Astrocyte (in vitro differentiated cells and primary cell): ENCODE results near the gene LMF1. TPM values are rescaled to one million over a fixed set of nuclear protein-coding genes. Genes with fewer than 3 reads are reported as not detected.

ENCODE experiments used
- DNase-seq: peaks from one replicate; pipeline ENCODE4 v3.0.0-alpha.2; 2010; ENCODE audit warnings: low read depth
- FAIRE-seq: peaks from 2 replicates; lab custom pipeline; 2011; peaks lifted over from hg19 to GRCh38; lab: Jason Lieb, UNC
- H2AFZ ChIP-seq: 2 replicates; pipeline ENCODE4 v1.6.0; 2012; ENCODE audit warnings: low read depth, low read length, inconsistent platforms
- H3K27ac ChIP-seq: 2 replicates; pipeline ENCODE4 v1.5.1; 2011; ENCODE audit warnings: low read depth, low read length, inconsistent platforms
- H3K27me3 ChIP-seq: 2 replicates; pipeline ENCODE4 v1.6.0; 2011; ENCODE audit warnings: low read length, inconsistent platforms; ENCODE audit not compliant: insufficient read depth
- H3K36me3 ChIP-seq: 2 replicates; pipeline ENCODE4 v1.5.1; 2011; ENCODE audit warnings: low read length, inconsistent platforms; ENCODE audit not compliant: insufficient read depth
- H3K4me1 ChIP-seq: 2 replicates; pipeline ENCODE4 v1.5.1; 2011; ENCODE audit warnings: low read length, inconsistent platforms; ENCODE audit not compliant: insufficient read depth
- H3K4me2 ChIP-seq: 2 replicates; pipeline ENCODE4 v1.6.0; 2012; ENCODE audit warnings: low read length, inconsistent platforms
- H3K4me3 ChIP-seq: 2 replicates; pipeline ENCODE4 v1.5.1; 2011; ENCODE audit warnings: low read depth, mild to moderate bottlenecking, low read length, inconsistent platforms; ENCODE audit not compliant: insufficient read depth
- H3K79me2 ChIP-seq: 2 replicates; pipeline ENCODE4 v1.6.0; 2012; ENCODE audit warnings: mild to moderate bottlenecking, low read length, inconsistent platforms; ENCODE audit not compliant: insufficient read depth
- H3K9ac ChIP-seq: 2 replicates; pipeline ENCODE4 v1.6.0; 2012; ENCODE audit warnings: mild to moderate bottlenecking, low read length, inconsistent platforms
- H3K9me3 ChIP-seq: 2 replicates; pipeline ENCODE4 v1.5.1; 2012; ENCODE audit warnings: low read depth, mild to moderate bottlenecking, low read length, inconsistent platforms; ENCODE audit not compliant: insufficient read depth
- H4K20me1 ChIP-seq: 2 replicates; pipeline ENCODE4 v1.6.0; 2012; ENCODE audit warnings: low read length, inconsistent platforms; ENCODE audit not compliant: insufficient read depth
- H3K27ac Mint-ChIP-seq: one replicate; pipeline ENCODE4 v1.8.0; 2021; ENCODE audit warnings: mild to moderate bottlenecking, mixed read lengths; ENCODE audit not compliant: unreplicated experiment
- H3K27me3 Mint-ChIP-seq: one replicate; pipeline ENCODE4 v1.8.0; 2021; ENCODE audit warnings: low read depth, mixed read lengths; ENCODE audit not compliant: unreplicated experiment
- H3K36me3 Mint-ChIP-seq: one replicate; pipeline ENCODE4 v1.8.0; 2021; ENCODE audit warnings: low read depth, mixed read lengths; ENCODE audit not compliant: unreplicated experiment
- H3K4me1 Mint-ChIP-seq: one replicate; pipeline ENCODE4 v1.8.0; 2021; ENCODE audit warnings: low read depth, mixed read lengths; ENCODE audit not compliant: unreplicated experiment
- H3K4me3 Mint-ChIP-seq: one replicate; pipeline ENCODE4 v1.8.0; 2021; ENCODE audit warnings: mild to moderate bottlenecking, moderate library complexity, mixed read lengths; ENCODE audit not compliant: unreplicated experiment
- H3K9me3 Mint-ChIP-seq: one replicate; pipeline ENCODE4 v1.8.0; 2021; ENCODE audit warnings: mild to moderate bottlenecking, mixed read lengths; ENCODE audit not compliant: unreplicated experiment
- CTCF ChIP-seq: IDR thresholded peaks from 2 replicates; pipeline ENCODE4 v1.5.1; 2011; ENCODE audit warnings: low read depth, mild to moderate bottlenecking, inconsistent platforms, low read length, moderate library complexity; ENCODE audit not compliant: insufficient read depth
- EZH2 ChIP-seq: IDR thresholded peaks from 2 replicates; pipeline ENCODE4 v1.6.1; 2012; ENCODE audit warnings: mild to moderate bottlenecking, low read length, inconsistent platforms; ENCODE audit not compliant: insufficient read depth
- total RNA-seq: library from RNA; stranded (reverse); gene quantifications from 2 replicates; pipeline ENCODE4 v1.2.1, GENCODE V29; 2021

The LMF1 gene
- total RNA-seq, 1 donor from 2014 or later, result 12.6 TPM

- FAIRE-seq, result no peak
- Histone ChIP-seq H3K4me3 (no peak overlapping the region), H3K4me1 (no peaks in the 10 kb centered on the region), H3K27ac (no peak overlapping the region), H3K9me3 (no peaks in the 10 kb centered on the region), H3K9ac (no peak overlapping the region), H3K79me2 (no peaks in the 10 kb centered on the region), H3K36me3 (no peaks in the 10 kb centered on the region), H3K4me2 (no peak overlapping the region), H4K20me1 (no peaks in the 10 kb centered on the region), H2AFZ (no peak overlapping the region), H3K27me3 (no peaks in the 10 kb centered on the region)
- no peak overlapping the region for H3K4me3 Mint-ChIP-seq
- no peaks in the 10 kb centered on the region for H3K4me1 Mint-ChIP-seq
- no peak overlapping the region for H3K27ac Mint-ChIP-seq
- H3K36me3 Mint-ChIP-seq, result peaks cover 7% of the 10 kb centered on the region
- no peak for DNase-seq
- TF ChIP-seq EZH2 (no peak), CTCF (no peak)
- peaks cover 4% of the 10 kb centered on the region for H3K9me3 Mint-ChIP-seq
- peaks cover 18% of the 10 kb centered on the region for H3K27me3 Mint-ChIP-seq
Measured at GRCh38 chr16:869823-870641, 100.8 kb downstream of the LMF1 start.

- Mint-ChIP-seq H3K27me3 (peaks cover 20% of the 10 kb centered on the region), H3K9me3 (peaks cover 4% of the 10 kb centered on the region), H3K4me3 (no peak overlapping the region), H3K36me3 (peaks cover 7% of the 10 kb centered on the region), H3K4me1 (no peaks in the 10 kb centered on the region), H3K27ac (no peak overlapping the region)
- no peaks in the 10 kb centered on the region for H3K4me1 ChIP-seq
- no peaks in the 10 kb centered on the region for H4K20me1 ChIP-seq
- TF ChIP-seq CTCF (no peak), EZH2 (no peak)
- no peaks in the 10 kb centered on the region for H3K79me2 ChIP-seq
- no peak overlapping the region for H3K4me2 ChIP-seq
- H3K36me3 ChIP-seq, result no peaks in the 10 kb centered on the region
- no peaks in the 10 kb centered on the region for H3K27me3 ChIP-seq
- no peaks in the 10 kb centered on the region for H3K9me3 ChIP-seq
- no peak overlapping the region for H3K4me3 ChIP-seq
- no peak overlapping the region for H3K9ac ChIP-seq
- no peak overlapping the region for H2AFZ ChIP-seq
- DNase-seq (no peak), FAIRE-seq (no peak)
- H3K27ac ChIP-seq, result no peak overlapping the region
Measured at GRCh38 chr16:868846-869822, 101.7 kb downstream of the LMF1 start.
